SK-N-SH (cell line): ENCODE results near the gene CYP26A1. TPM values are rescaled to one million over a fixed set of nuclear protein-coding genes. Genes with fewer than 3 reads are reported as not detected.
A peak's percentile ranks its signal among the peaks of the same experiment; 100 is the strongest.

Source experiments
- CTCF ChIA-PET: fragments of 300-600, 350-600 bp; formaldehyde crosslinking; extraction: SDS; loops from one replicate; lab custom pipeline; 2021; lab: Yijun Ruan, JAX
- POLR2A ChIA-PET: fragments of 350-600 bp; sonication (Branson Sonifier 250); formaldehyde crosslinking; extraction: SDS; loops from one replicate; lab custom pipeline; 2020; ENCODE audit warnings: antibody characterized with exemption, inconsistent platforms; lab: Yijun Ruan, JAX
- DNase-seq: peaks from one replicate; pipeline ENCODE4 v3.0.0; 2012
- H2AFZ ChIP-seq: fragments of 200-600 bp; sonication (generic); 2 replicates; pipeline ENCODE4 v1.8.1; 2016; ENCODE audit warnings: antibody characterized with exemption, mild to moderate bottlenecking, low read depth
- H3F3A ChIP-seq: fragments of 200-600 bp; sonication (generic); replicated peaks from 2 replicates; pipeline ENCODE3; 2016; ENCODE audit warnings: antibody characterized with exemption, mild to moderate bottlenecking; ENCODE audit not compliant: insufficient read depth
- H3K27ac ChIP-seq, 2 experiments: fragments of 200-500 bp in 1 of 2; fragments of 200-600 bp in 1 of 2; sonication (Bioruptor generic) in 1 of 2; sonication (generic), shearing (Covaris generic) in 1 of 2; 2 replicates each; pipeline versions ENCODE4 v1.5.1 to v1.6.1; 2014 to 2016; ENCODE audit warnings: low read depth in 2 of 2, inconsistent platforms in 1 of 2, low read length in 1 of 2, mild to moderate bottlenecking in 1 of 2, mixed read lengths in 1 of 2
- H3K27me3 ChIP-seq: fragments of 200-600 bp; sonication (generic), shearing (Covaris generic); 2 replicates; pipeline ENCODE4 v1.6.1; 2016; ENCODE audit warnings: mixed run types; ENCODE audit not compliant: insufficient read depth
- H3K36me3 ChIP-seq, 2 experiments: fragments of 200-500 bp in 1 of 2; fragments of 200-600 bp in 1 of 2; sonication (Bioruptor generic) in 1 of 2; sonication (generic) in 1 of 2; replicated peaks in 1 of 2; 2 replicates each; pipeline versions ENCODE3 to v1.5.1; 2014 to 2016; ENCODE audit warnings: low read length in 1 of 2, mild to moderate bottlenecking in 1 of 2; ENCODE audit not compliant: insufficient read depth in 2 of 2, control insufficient read depth in 1 of 2
- H3K4me1 ChIP-seq, 2 experiments: fragments of 200-500 bp in 1 of 2; fragments of 200-600 bp in 1 of 2; sonication (Bioruptor generic) in 1 of 2; sonication (generic), shearing (Covaris generic) in 1 of 2; 2 replicates each; pipeline versions ENCODE4 v1.5.1 to v1.6.1; 2014 to 2016; ENCODE audit warnings: low read depth in 1 of 2, low read length in 1 of 2, mixed run types in 1 of 2; ENCODE audit not compliant: insufficient read depth in 2 of 2, control insufficient read depth in 1 of 2
- H3K4me2 ChIP-seq: fragments of 200-600 bp; sonication (generic), shearing (Covaris generic); 2 replicates; pipeline ENCODE4 v1.6.1; 2017; ENCODE audit warnings: mixed run types
- H3K4me3 ChIP-seq, 2 experiments: fragments of 200-500 bp in 1 of 2; fragments of 200-600 bp in 1 of 2; sonication (Bioruptor generic) in 1 of 2; sonication (generic), shearing (Covaris generic) in 1 of 2; 2 replicates each; pipeline versions ENCODE4 v1.5.1 to v1.8.1; 2014 to 2016; ENCODE audit warnings: low read depth in 2 of 2, inconsistent platforms in 1 of 2, low read length in 1 of 2, mild to moderate bottlenecking in 1 of 2, mixed read lengths in 1 of 2, moderate library complexity in 1 of 2
- H3K79me2 ChIP-seq: fragments of 200-600 bp; sonication (generic); 2 replicates; pipeline ENCODE4 v1.8.1; 2017; ENCODE audit warnings: mild to moderate bottlenecking; ENCODE audit not compliant: insufficient read depth
- H3K9ac ChIP-seq: fragments of 200-600 bp; sonication (generic); 2 replicates; pipeline ENCODE4 v1.6.1; 2017; ENCODE audit warnings: mixed run types
- H3K9me2 ChIP-seq: fragments of 200-600 bp; sonication (generic); 2 replicates; pipeline ENCODE4 v1.6.1; 2017; ENCODE audit warnings: mixed run types
- H3K9me3 ChIP-seq: fragments of 200-600 bp; sonication (generic); 2 replicates; pipeline ENCODE4 v1.6.1; 2017; ENCODE audit warnings: mixed run types, mild to moderate bottlenecking, moderate library complexity
- H4K20me1 ChIP-seq: fragments of 200-600 bp; sonication (generic); 2 replicates; pipeline ENCODE4 v1.6.1; 2017; ENCODE audit warnings: mild to moderate bottlenecking, mixed run types; ENCODE audit not compliant: insufficient read depth
- ELF1 ChIP-seq: IDR thresholded peaks from 2 replicates; pipeline ENCODE4 v1.4.0; 2012
- FOXM1 ChIP-seq: IDR thresholded peaks from 2 replicates; pipeline ENCODE4 v1.4.0; 2012; ENCODE audit warnings: low read depth, mild to moderate bottlenecking
- GABPA ChIP-seq: IDR thresholded peaks from 2 replicates; pipeline ENCODE4 v1.4.0; 2012; ENCODE audit warnings: low read depth, mild to moderate bottlenecking
- MXI1 ChIP-seq: IDR thresholded peaks from 2 replicates; pipeline ENCODE4 v1.6.1; 2012; ENCODE audit warnings: mild to moderate bottlenecking, low read depth, low read length, improper control_type of control experiment
- PBX3 ChIP-seq: IDR thresholded peaks from 2 replicates; pipeline ENCODE4; 2012
- REST ChIP-seq: IDR thresholded peaks from 2 replicates; pipeline ENCODE4 v1.6.1; 2012; ENCODE audit warnings: mild to moderate bottlenecking, low read depth, low read length, moderate library complexity
- RXRA ChIP-seq: IDR thresholded peaks from 2 replicates; pipeline ENCODE4 v1.4.0; 2012; ENCODE audit warnings: low read depth, mild to moderate bottlenecking, borderline replicate concordance
- SMC3 ChIP-seq: IDR thresholded peaks from 2 replicates; pipeline ENCODE4 v1.6.1; 2012; ENCODE audit warnings: low read depth, low read length, improper control_type of control experiment
- YY1 ChIP-seq: IDR thresholded peaks from 2 replicates; pipeline ENCODE4 v1.4.0; 2012; ENCODE audit warnings: low read depth, mild to moderate bottlenecking
- WGBS: methylation state at CpG from one replicate; pipeline ENCODE4 v1.1.6; 2017; ENCODE audit warnings: low lambda C conversion rate; 5-methylcytosine and 5-hydroxymethylcytosine counted together
- polyA plus RNA-seq, 3 experiments: library from polyadenylated mRNA; depleted of rRNA; stranded (reverse); fragments of >200 nt; gene quantifications; 2 replicates each; pipeline ENCODE4 v1.2.3, GENCODE V29; 2012

The CYP26A1 gene
- polyA plus RNA-seq, 1 of the 3 experiments (the other 2 are of a cell fraction) = not detected

GRCh38 chr10:93072713-93073538 is 767 bp upstream of the CYP26A1 start (continued):
- TF ChIP-seq REST (no peak), MXI1 (no peak), FOXM1 (no peak), YY1 (no peak), SMC3 (no peak)

- Histone ChIP-seq H3K4me2 (peak overlapping the region; percentile 80), H3K27ac (no peak overlapping the region), H3K36me3 (no peaks in the 10 kb centered on the region), H3F3A (peaks cover 4% of the 10 kb centered on the region), H3K9me3 (no peaks in the 10 kb centered on the region), H3K4me3 (peak overlapping the region; percentile 46 to 52), H3K9ac (no peak overlapping the region), H3K27me3 (peaks cover 45% of the 10 kb centered on the region), H4K20me1 (no peaks in the 10 kb centered on the region), H3K79me2 (no peaks in the 10 kb centered on the region), H3K4me1 (peaks cover 0 to 37% of the 10 kb centered on the region in 2 experiments; a peak in 1 of 4 replicates), H2AFZ (no peak overlapping the region), H3K9me2 (no peaks in the 10 kb centered on the region)
- CTCF ChIA-PET = interaction anchor here (1.1 to 8.6 kb wide), 7 partner anchors 8 to 231 kb away, joined by 3 to 69 read pairs (median 7); partner anchors contain the start of gene CYP26C1
- whole genome bisulfite sequencing = 0% methylated on average over 5 of the region's 40 CpGs
- DNase-seq = peak; percentile 71
- TF ChIP-seq PBX3 (no peak), ELF1 (no peak), RXRA (no peak), GABPA (no peak)
- POLR2A ChIA-PET = no interaction called here
Measured at GRCh38 chr10:93074147-93074596, 479 bp downstream of the CYP26A1 start.
